AG04450 (cell line): ENCODE results near the gene CCDC157. TPM values are rescaled to one million over a fixed set of nuclear protein-coding genes. Genes with fewer than 3 reads are reported as not detected.

Source experiments
- CTCF ChIA-PET: fragments of 300-600, 350-600 bp; formaldehyde crosslinking; extraction: SDS; loops from one replicate; lab custom pipeline; 2022; ENCODE audit warnings: antibody characterized with exemption, inconsistent platforms; lab: Charles Lee
- POLR2A ChIA-PET: fragments of 350-600 bp; formaldehyde crosslinking; extraction: SDS; loops from one replicate; lab custom pipeline; 2021; ENCODE audit warnings: antibody characterized with exemption, inconsistent platforms; lab: Yijun Ruan, JAX
- DNase-seq: peaks from one replicate; pipeline ENCODE4 v3.0.0-alpha.2; 2011; ENCODE audit warnings: low read depth, low spot score
- H3K27ac ChIP-seq: one replicate; pipeline ENCODE4 v1.5.1; 2012; ENCODE audit warnings: low read depth, low read length, control low read depth
- H3K27me3 ChIP-seq: one replicate; pipeline ENCODE4 v1.6.0; 2012; ENCODE audit warnings: low read length; ENCODE audit not compliant: control insufficient read depth, insufficient read depth
- H3K4me3 ChIP-seq: 2 replicates; pipeline ENCODE4 v1.5.1; 2011; ENCODE audit warnings: mild to moderate bottlenecking, low read depth, low read length, control low read depth
- H3K9me3 ChIP-seq: 2 replicates; pipeline ENCODE4 v1.5.1; 2012; ENCODE audit warnings: low read length; ENCODE audit not compliant: control insufficient read depth, insufficient read depth
- CTCF ChIP-seq: IDR thresholded peaks from 2 replicates; pipeline ENCODE4 v1.5.1; 2011; ENCODE audit warnings: low read depth, low read length, control low read depth, inconsistent platforms
- polyA plus RNA-seq: library from polyadenylated mRNA; depleted of rRNA; stranded (reverse); fragments of >200 nt; gene quantifications from 2 replicates; pipeline ENCODE4 v1.2.3, GENCODE V29; 2011

Gene CCDC157
- polyA plus RNA-seq, 1 experiment: 1.6 TPM

- DNase-seq: no peak
- Histone ChIP-seq H3K27ac (no peak overlapping the region), H3K4me3 (no peak overlapping the region), H3K27me3 (no peaks in the 10 kb centered on the region), H3K9me3 (no peaks in the 10 kb centered on the region)
- TF ChIP-seq CTCF: no peak
- CTCF ChIA-PET: interaction anchor here (0.7 to 1.4 kb wide), 2 partner anchors 22 to 25 kb away, joined by 3 to 9 read pairs; partner anchors contain the start of gene CASTOR1
- POLR2A ChIA-PET: interaction anchor here (1.1 to 1.3 kb wide), 3 partner anchors 17 to 47 kb away, joined by 5 to 6 read pairs (median 6); partner anchors contain the start of genes CCDC157, SF3A1 and TBC1D10A
Measured at GRCh38 chr22:30309951-30310741, 46.7 kb upstream of the CCDC157 start.

- Histone ChIP-seq H3K9me3 (no peaks in the 10 kb centered on the region), H3K27me3 (no peaks in the 10 kb centered on the region), H3K27ac (peak overlapping the region; percentile 47), H3K4me3 (no peak overlapping the region)
- no peak for TF ChIP-seq CTCF
- ChIA-PET POLR2A (interaction anchor here (1.1 to 1.3 kb wide), 3 partner anchors 16 to 46 kb away, joined by 5 to 6 read pairs (median 6); partner anchors contain the start of genes CCDC157, SF3A1 and TBC1D10A), CTCF (interaction anchor here (0.5 to 1.4 kb wide), 4 partner anchors 23 to 640 kb away, joined by 3 to 9 read pairs (median 4); partner anchors contain the start of gene CASTOR1)
- no peak for DNase-seq
Measured at GRCh38 chr22:30310881-30311771, 45.7 kb upstream of the CCDC157 start.

GRCh38 chr22:30312053-30312452 is 44.8 kb upstream of the CCDC157 start:
- DNase-seq: no peak
- no peaks in the 10 kb centered on the region for H3K9me3 ChIP-seq
- no peak for TF ChIP-seq CTCF

GRCh38 chr22:30313527-30314363 is 43.1 kb upstream of the CCDC157 start:
- ChIA-PET CTCF (interaction anchor here (0.6 to 1.2 kb wide), 2 partner anchors 9 to 26 kb away, joined by 4 read pairs; no protein-coding TSS in a partner anchor), POLR2A (interaction anchor here (1.0 to 1.2 kb wide), 2 partner anchors 13 to 110 kb away, joined by 3 read pairs; partner anchors contain the start of gene TBC1D10A)
- Histone ChIP-seq H3K4me3 (no peak overlapping the region), H3K27ac (peak overlapping the region; percentile 21), H3K27me3 (no peaks in the 10 kb centered on the region), H3K9me3 (no peaks in the 10 kb centered on the region)
- TF ChIP-seq CTCF: no peak
- DNase-seq: no peak

More at GRCh38 chr22:30312053-30312452, 44.8 kb upstream of the CCDC157 start:
- H3K27ac ChIP-seq: peak overlapping the region; percentile 47
- no peak overlapping the region for H3K4me3 ChIP-seq
- no peaks in the 10 kb centered on the region for H3K27me3 ChIP-seq
- POLR2A ChIA-PET: interaction anchor here (0.7 to 0.9 kb wide), 2 partner anchors 9 to 47 kb away, joined by 3 read pairs; no protein-coding TSS in a partner anchor
- CTCF ChIA-PET: interaction anchor here (0.5 to 0.6 kb wide), 2 partner anchors 49 to 641 kb away, joined by 3 to 5 read pairs; no protein-coding TSS in a partner anchor
